Spleen (tissue), 7 donors: ENCODE measurements around the gene PRKCH.

Source experiments
- CTCF ChIP-seq, 11 experiments: fragments of 200-600 bp in 7 of 11; fragments of 450-650 bp in 4 of 11; sonication (generic) in 4 of 11; IDR thresholded peaks in 8 of 11; conservative IDR thresholded peaks in 3 of 11; 1 replicate in 7 of 11; 2 replicates in 4 of 11; pipeline versions ENCODE4 v1.4.0 to v1.8.0; 2016 to 2021; ENCODE audit warnings: antibody characterized with exemption in 11 of 11, inconsistent platforms in 4 of 11, mild to moderate bottlenecking in 1 of 11
- POLR2A ChIP-seq, 3 donors: fragments of 450-650 bp; IDR thresholded peaks; one replicate each; pipeline ENCODE4 v1.5.1; 2017; ENCODE audit warnings: antibody characterized with exemption in 3 of 3, mild to moderate bottlenecking in 1 of 3
- POLR2AphosphoS5 ChIP-seq, 3 donors: sonication (generic); formaldehyde crosslinking; IDR thresholded peaks; one replicate each; pipeline ENCODE4 v1.5.1; 2017; ENCODE audit warnings: antibody characterized with exemption in 3 of 3
- donor health status: DM: no; HTN: no; CAD: no; lungs with moderate emphysema.
- donor health status: DM: no; HTN: no; CAD: no.
- donor health status: DM: no; HTN: no; CAD: no.

GRCh38 chr14:61584331-61584741 is 263.0 kb downstream of the PRKCH start:
- TF ChIP-seq CTCF (IDR thresholded peaks at IDR 0.05 in 8 of 11, conservative IDR thresholded peaks at IDR 0.05 in 3 of 11) (no peak), POLR2A (IDR thresholded peaks at IDR 0.05) (no peak), POLR2AphosphoS5 (IDR thresholded peaks at IDR 0.05) (no peak)
